GM23338 (cell line): ENCODE measurements around the gene TGM2. TPM values are rescaled to one million over a fixed set of nuclear protein-coding genes. Genes with fewer than 3 reads are reported as not detected.

ENCODE experiments used
- ATAC-seq: fragments of 200-7000 bp; cut with Tn5 transposase; 3 replicates; pipeline ENCODE4 v1.9.1; 2020
- DNase-seq: peaks from one replicate; pipeline ENCODE4 v3.0.0-alpha.2; 2015; ENCODE audit warnings: low spot score
- H2AFZ ChIP-seq: fragments of 200-600 bp; sonication (generic); 2 replicates; pipeline ENCODE4 v1.8.0; 2016; ENCODE audit warnings: antibody characterized with exemption, mild to moderate bottlenecking, moderate library complexity
- H3F3A ChIP-seq: fragments of 200-600 bp; sonication (generic); replicated peaks from 2 replicates; pipeline ENCODE4 v1.8.0; 2017; ENCODE audit warnings: antibody characterized with exemption, mixed run types, low read depth
- H3K27ac ChIP-seq: fragments of 200-600 bp; sonication (generic); 2 replicates; pipeline ENCODE4 v1.6.1; 2016; ENCODE audit warnings: low read depth
- H3K27me3 ChIP-seq: fragments of 200-600 bp; sonication (generic); 2 replicates; pipeline ENCODE4 v1.8.0; 2016; ENCODE audit warnings: mild to moderate bottlenecking, mixed run types, moderate library complexity; ENCODE audit not compliant: insufficient read depth
- H3K36me3 ChIP-seq: fragments of 200-600 bp; sonication (generic); 2 replicates; pipeline ENCODE4 v1.8.0; 2016; ENCODE audit warnings: mild to moderate bottlenecking; ENCODE audit not compliant: insufficient read depth
- H3K4me1 ChIP-seq: fragments of 200-600 bp; sonication (generic); 2 replicates; pipeline ENCODE4 v1.8.0; 2016; ENCODE audit warnings: mild to moderate bottlenecking, moderate library complexity; ENCODE audit not compliant: insufficient read depth
- H3K4me2 ChIP-seq: fragments of 200-600 bp; sonication (generic); 2 replicates; pipeline ENCODE4 v1.7.1; 2017; ENCODE audit warnings: mixed run types
- H3K4me3 ChIP-seq: fragments of 200-600 bp; sonication (generic); 2 replicates; pipeline ENCODE4 v1.6.1; 2016; ENCODE audit warnings: mixed run types
- H3K79me2 ChIP-seq: fragments of 200-600 bp; sonication (generic); replicated peaks from 2 replicates; pipeline ENCODE4 v1.8.0; 2017; ENCODE audit warnings: mild to moderate bottlenecking; ENCODE audit not compliant: insufficient read depth
- H3K9me2 ChIP-seq: fragments of 200-600 bp; sonication (generic); 2 replicates; pipeline ENCODE4 v1.8.0; 2017; ENCODE audit not compliant: insufficient read depth
- H4K20me1 ChIP-seq: fragments of 200-600 bp; sonication (generic); replicated peaks from 2 replicates; pipeline ENCODE4 v1.8.0; 2017; ENCODE audit warnings: mild to moderate bottlenecking; ENCODE audit not compliant: insufficient read depth
- H3K27ac Mint-ChIP-seq: 2 replicates; pipeline ENCODE4 v1.8.0; 2020; ENCODE audit warnings: inconsistent platforms, mild to moderate bottlenecking, moderate library complexity, mixed read lengths
- H3K27me3 Mint-ChIP-seq: 3 replicates; pipeline ENCODE4 v1.8.0; 2022; ENCODE audit warnings: low read depth, mild to moderate bottlenecking, moderate library complexity, mixed read lengths, inconsistent platforms; ENCODE audit not compliant: insufficient read depth, poor library complexity
- H3K36me3 Mint-ChIP-seq: 3 replicates; pipeline ENCODE4 v1.8.0; 2021; ENCODE audit warnings: low read depth, mild to moderate bottlenecking, inconsistent platforms, moderate library complexity, mixed read lengths
- H3K4me1 Mint-ChIP-seq: 3 replicates; pipeline ENCODE4 v1.8.0; 2020; ENCODE audit warnings: mild to moderate bottlenecking, inconsistent platforms, mixed read lengths
- H3K4me3 Mint-ChIP-seq: 3 replicates; pipeline ENCODE4 v1.8.0; 2021; ENCODE audit warnings: moderate library complexity, mild to moderate bottlenecking, inconsistent platforms, mixed read lengths
- H3K9me3 Mint-ChIP-seq: 3 replicates; pipeline ENCODE4 v1.8.0; 2020; ENCODE audit warnings: moderate library complexity, mild to moderate bottlenecking, inconsistent platforms, mixed read lengths
- CREB1 ChIP-seq: fragments of 250-450 bp; sonication (Bioruptor Pico); IDR thresholded peaks from 2 replicates; pipeline ENCODE4 v1.5.0; 2020; ENCODE audit warnings: low read depth, mild to moderate bottlenecking, moderate library complexity
- EZH2 ChIP-seq: fragments of 200-600 bp; sonication (generic); IDR thresholded peaks from one replicate; pipeline ENCODE4 v1.8.0; 2017; ENCODE audit warnings: antibody characterized with exemption, mild to moderate bottlenecking, low read depth; ENCODE audit not compliant: unreplicated experiment
- EZH2phosphoT487 ChIP-seq: fragments of 200-600 bp; sonication (generic); IDR thresholded peaks from one replicate; pipeline ENCODE4 v1.8.1; 2018; ENCODE audit warnings: antibody characterized with exemption; ENCODE audit not compliant: unreplicated experiment
- JUNB ChIP-seq: IDR thresholded peaks from one replicate; pipeline ENCODE4 v1.6.1; 2016; ENCODE audit warnings: antibody characterized with exemption; ENCODE audit not compliant: unreplicated experiment
- NANOG ChIP-seq: IDR thresholded peaks from 2 replicates; pipeline ENCODE4 v1.6.1; 2016; ENCODE audit warnings: antibody characterized with exemption, borderline replicate concordance
- POLR2AphosphoS5 ChIP-seq: IDR thresholded peaks from 2 replicates; pipeline ENCODE4 v1.6.1; 2016; ENCODE audit warnings: antibody characterized with exemption, low read depth
- STAT1 ChIP-seq: IDR thresholded peaks from one replicate; pipeline ENCODE4 v1.6.1; 2016; ENCODE audit warnings: antibody characterized with exemption; ENCODE audit not compliant: unreplicated experiment
- ZNF114 ChIP-seq: fragments of 250-450 bp; sonication (Bioruptor Pico); IDR thresholded peaks from 2 replicates; pipeline ENCODE4 v1.5.0; 2020; ENCODE audit warnings: mild to moderate bottlenecking, moderate library complexity
- ZNF331 ChIP-seq: fragments of 250-450 bp; sonication (Bioruptor Pico); IDR thresholded peaks from 2 replicates; pipeline ENCODE4 v1.5.0; 2020; ENCODE audit warnings: low read depth, mild to moderate bottlenecking, moderate library complexity
- polyA plus RNA-seq: library from polyadenylated mRNA; unstranded; fragments of >200 nt; fragmentation: Nextera tagmentation; extraction: Ambion mirVana; gene quantifications from 2 replicates; pipeline ENCODE4 v1.2.1, GENCODE V29; 2016
- total RNA-seq: library from RNA; depleted of rRNA; stranded (reverse); fragments of >200 nt; shearing (Covaris generic); gene quantifications from 2 replicates; pipeline ENCODE4 v1.2.3, GENCODE V29; 2014
- TF ChIP-seq, protein P1 (sequence below): fragments of 250-450 bp; sonication (Bioruptor Pico); IDR thresholded peaks from 2 replicates; pipeline ENCODE4 v1.5.0; 2020; ENCODE audit warnings: mild to moderate bottlenecking, moderate library complexity
- TF ChIP-seq, protein P2 (sequence below): IDR thresholded peaks from one replicate; pipeline ENCODE4 v1.6.1; 2018; ENCODE audit warnings: antibody characterized with exemption; ENCODE audit not compliant: unreplicated experiment
- TF ChIP-seq, protein P3 (sequence below): IDR thresholded peaks from 2 replicates; pipeline ENCODE4 v1.6.1; 2016; ENCODE audit warnings: antibody characterized with exemption
- TF ChIP-seq, protein P4 (sequence below), 2 experiments: fragments of 200-600 bp in 1 of 2; sonication (generic) in 1 of 2; conservative IDR thresholded peaks; 2 replicates each; pipeline versions ENCODE4 v1.5.1 to v1.6.1; 2016 to 2017; ENCODE audit warnings: antibody characterized with exemption in 2 of 2, low read depth in 2 of 2, mild to moderate bottlenecking in 2 of 2, moderate library complexity in 1 of 2

TGM2 gene
- total and polyA plus RNA-seq, 2 experiments from 2014 or later = 0.45 to 1.0 TPM

DNA sequence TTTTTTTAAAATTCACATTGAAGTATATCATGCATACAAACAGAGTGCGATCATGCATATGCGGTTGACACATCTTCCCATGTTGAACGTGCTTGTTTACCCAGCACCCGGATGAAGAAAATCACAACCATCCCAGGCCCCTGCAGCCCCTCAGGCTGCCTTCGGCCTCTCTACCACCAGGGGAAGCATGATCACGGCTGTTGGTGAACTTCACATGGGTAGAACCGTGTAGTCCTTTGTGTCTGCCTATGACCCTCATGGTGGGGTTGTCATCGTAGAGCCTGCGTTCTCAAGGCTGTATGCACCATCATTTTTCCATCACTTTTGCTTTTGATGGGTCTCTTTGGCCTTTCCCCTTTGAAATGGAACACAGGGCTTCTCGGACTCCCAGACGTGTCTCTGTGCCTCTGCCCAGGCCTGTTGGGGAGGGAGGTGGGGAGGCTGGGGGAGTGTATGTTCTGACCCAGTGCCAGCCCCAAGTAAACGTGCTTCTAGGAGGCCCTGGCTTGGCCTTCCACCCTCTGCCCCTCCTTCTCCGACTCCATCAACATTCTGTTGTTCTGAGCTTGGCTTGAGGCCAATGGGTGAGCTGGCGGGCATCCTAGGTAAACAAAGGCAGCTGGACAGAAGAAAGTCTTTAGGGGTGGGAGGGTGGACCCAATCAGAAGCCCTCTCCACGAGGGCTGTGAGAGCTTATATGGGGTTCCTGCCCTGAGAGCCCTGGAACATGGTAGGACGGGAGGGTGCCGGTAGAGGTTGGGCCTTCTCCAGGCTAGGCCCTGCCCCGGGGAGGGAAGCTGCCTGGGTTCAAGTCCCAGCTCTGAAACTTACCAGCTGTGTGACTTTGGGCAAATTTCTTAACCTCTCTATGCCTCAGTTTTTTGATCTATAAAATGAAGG is 39.7 kb downstream of the TGM2 start:
- H3K4me2 ChIP-seq = no peak overlapping the region
- Mint-ChIP-seq H3K27me3 (peaks cover 5% of the 10 kb centered on the region), H3K4me3 (no peak overlapping the region), H3K9me3 (no peaks in the 10 kb centered on the region), H3K4me1 (peaks cover 6% of the 10 kb centered on the region; the same call in 2 of the 3 replicates), H3K27ac (no peak overlapping the region), H3K36me3 (no peaks in the 10 kb centered on the region)
- H3F3A ChIP-seq = 0 out of 2 replicates have a peak, but pooled peaks cover 2% of the 10 kb centered on the region
- no peaks in the 10 kb centered on the region for H3K9me2 ChIP-seq
- H3K27ac ChIP-seq = no peak overlapping the region
- DNase-seq = no peak
- no peaks in the 10 kb centered on the region for H3K4me1 ChIP-seq
- no peak; the same call in 2 of the 3 replicates for ATAC-seq
- no peaks in the 10 kb centered on the region for H3K36me3 ChIP-seq
- no peaks in the 10 kb centered on the region for H4K20me1 ChIP-seq
- H2AFZ ChIP-seq = no peak overlapping the region; the same call in 1 of the 2 replicates
- no peak overlapping the region for H3K4me3 ChIP-seq
- no peak for TF ChIP-seq POLR2AphosphoS5
- TF ChIP-seq, protein P1, sequence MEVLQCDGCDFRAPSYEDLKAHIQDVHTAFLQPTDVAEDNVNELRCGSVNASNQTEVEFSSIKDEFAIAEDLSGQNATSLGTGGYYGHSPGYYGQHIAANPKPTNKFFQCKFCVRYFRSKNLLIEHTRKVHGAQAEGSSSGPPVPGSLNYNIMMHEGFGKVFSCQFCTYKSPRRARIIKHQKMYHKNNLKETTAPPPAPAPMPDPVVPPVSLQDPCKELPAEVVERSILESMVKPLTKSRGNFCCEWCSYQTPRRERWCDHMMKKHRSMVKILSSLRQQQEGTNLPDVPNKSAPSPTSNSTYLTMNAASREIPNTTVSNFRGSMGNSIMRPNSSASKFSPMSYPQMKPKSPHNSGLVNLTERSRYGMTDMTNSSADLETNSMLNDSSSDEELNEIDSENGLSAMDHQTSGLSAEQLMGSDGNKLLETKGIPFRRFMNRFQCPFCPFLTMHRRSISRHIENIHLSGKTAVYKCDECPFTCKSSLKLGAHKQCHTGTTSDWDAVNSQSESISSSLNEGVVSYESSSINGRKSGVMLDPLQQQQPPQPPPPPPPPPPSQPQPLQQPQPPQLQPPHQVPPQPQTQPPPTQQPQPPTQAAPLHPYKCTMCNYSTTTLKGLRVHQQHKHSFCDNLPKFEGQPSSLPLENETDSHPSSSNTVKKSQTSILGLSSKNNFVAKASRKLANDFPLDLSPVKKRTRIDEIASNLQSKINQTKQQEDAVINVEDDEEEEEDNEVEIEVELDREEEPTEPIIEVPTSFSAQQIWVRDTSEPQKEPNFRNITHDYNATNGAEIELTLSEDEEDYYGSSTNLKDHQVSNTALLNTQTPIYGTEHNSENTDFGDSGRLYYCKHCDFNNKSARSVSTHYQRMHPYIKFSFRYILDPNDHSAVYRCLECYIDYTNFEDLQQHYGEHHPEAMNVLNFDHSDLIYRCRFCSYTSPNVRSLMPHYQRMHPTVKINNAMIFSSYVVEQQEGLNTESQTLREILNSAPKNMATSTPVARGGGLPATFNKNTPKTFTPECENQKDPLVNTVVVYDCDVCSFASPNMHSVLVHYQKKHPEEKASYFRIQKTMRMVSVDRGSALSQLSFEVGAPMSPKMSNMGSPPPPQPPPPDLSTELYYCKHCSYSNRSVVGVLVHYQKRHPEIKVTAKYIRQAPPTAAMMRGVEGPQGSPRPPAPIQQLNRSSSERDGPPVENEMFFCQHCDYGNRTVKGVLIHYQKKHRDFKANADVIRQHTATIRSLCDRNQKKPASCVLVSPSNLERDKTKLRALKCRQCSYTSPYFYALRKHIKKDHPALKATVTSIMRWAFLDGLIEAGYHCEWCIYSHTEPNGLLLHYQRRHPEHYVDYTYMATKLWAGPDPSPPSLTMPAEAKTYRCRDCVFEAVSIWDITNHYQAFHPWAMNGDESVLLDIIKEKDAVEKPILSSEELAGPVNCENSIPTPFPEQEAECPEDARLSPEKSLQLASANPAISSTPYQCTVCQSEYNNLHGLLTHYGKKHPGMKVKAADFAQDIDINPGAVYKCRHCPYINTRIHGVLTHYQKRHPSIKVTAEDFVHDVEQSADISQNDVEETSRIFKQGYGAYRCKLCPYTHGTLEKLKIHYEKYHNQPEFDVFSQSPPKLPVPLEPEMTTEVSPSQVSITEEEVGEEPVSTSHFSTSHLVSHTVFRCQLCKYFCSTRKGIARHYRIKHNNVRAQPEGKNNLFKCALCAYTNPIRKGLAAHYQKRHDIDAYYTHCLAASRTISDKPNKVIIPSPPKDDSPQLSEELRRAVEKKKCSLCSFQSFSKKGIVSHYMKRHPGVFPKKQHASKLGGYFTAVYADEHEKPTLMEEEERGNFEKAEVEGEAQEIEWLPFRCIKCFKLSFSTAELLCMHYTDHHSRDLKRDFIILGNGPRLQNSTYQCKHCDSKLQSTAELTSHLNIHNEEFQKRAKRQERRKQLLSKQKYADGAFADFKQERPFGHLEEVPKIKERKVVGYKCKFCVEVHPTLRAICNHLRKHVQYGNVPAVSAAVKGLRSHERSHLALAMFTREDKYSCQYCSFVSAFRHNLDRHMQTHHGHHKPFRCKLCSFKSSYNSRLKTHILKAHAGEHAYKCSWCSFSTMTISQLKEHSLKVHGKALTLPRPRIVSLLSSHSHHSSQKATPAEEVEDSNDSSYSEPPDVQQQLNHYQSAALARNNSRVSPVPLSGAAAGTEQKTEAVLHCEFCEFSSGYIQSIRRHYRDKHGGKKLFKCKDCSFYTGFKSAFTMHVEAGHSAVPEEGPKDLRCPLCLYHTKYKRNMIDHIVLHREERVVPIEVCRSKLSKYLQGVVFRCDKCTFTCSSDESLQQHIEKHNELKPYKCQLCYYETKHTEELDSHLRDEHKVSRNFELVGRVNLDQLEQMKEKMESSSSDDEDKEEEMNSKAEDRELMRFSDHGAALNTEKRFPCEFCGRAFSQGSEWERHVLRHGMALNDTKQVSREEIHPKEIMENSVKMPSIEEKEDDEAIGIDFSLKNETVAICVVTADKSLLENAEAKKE (CRISPR knock-in tag) = no peak
- no peak for TF ChIP-seq EZH2phosphoT487
- no peak for TF ChIP-seq STAT1
- no peak for TF ChIP-seq CREB1 (CRISPR knock-in tag)
- TF ChIP-seq, protein P2, sequence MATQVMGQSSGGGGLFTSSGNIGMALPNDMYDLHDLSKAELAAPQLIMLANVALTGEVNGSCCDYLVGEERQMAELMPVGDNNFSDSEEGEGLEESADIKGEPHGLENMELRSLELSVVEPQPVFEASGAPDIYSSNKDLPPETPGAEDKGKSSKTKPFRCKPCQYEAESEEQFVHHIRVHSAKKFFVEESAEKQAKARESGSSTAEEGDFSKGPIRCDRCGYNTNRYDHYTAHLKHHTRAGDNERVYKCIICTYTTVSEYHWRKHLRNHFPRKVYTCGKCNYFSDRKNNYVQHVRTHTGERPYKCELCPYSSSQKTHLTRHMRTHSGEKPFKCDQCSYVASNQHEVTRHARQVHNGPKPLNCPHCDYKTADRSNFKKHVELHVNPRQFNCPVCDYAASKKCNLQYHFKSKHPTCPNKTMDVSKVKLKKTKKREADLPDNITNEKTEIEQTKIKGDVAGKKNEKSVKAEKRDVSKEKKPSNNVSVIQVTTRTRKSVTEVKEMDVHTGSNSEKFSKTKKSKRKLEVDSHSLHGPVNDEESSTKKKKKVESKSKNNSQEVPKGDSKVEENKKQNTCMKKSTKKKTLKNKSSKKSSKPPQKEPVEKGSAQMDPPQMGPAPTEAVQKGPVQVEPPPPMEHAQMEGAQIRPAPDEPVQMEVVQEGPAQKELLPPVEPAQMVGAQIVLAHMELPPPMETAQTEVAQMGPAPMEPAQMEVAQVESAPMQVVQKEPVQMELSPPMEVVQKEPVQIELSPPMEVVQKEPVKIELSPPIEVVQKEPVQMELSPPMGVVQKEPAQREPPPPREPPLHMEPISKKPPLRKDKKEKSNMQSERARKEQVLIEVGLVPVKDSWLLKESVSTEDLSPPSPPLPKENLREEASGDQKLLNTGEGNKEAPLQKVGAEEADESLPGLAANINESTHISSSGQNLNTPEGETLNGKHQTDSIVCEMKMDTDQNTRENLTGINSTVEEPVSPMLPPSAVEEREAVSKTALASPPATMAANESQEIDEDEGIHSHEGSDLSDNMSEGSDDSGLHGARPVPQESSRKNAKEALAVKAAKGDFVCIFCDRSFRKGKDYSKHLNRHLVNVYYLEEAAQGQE = no peak
- no peak for TF ChIP-seq NANOG
- no peak for TF ChIP-seq ZNF114 (CRISPR knock-in tag)
- TF ChIP-seq JUNB = no peak
- TF ChIP-seq, protein P3, sequence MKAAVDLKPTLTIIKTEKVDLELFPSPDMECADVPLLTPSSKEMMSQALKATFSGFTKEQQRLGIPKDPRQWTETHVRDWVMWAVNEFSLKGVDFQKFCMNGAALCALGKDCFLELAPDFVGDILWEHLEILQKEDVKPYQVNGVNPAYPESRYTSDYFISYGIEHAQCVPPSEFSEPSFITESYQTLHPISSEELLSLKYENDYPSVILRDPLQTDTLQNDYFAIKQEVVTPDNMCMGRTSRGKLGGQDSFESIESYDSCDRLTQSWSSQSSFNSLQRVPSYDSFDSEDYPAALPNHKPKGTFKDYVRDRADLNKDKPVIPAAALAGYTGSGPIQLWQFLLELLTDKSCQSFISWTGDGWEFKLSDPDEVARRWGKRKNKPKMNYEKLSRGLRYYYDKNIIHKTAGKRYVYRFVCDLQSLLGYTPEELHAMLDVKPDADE = no peak
- no peak for TF ChIP-seq ZNF331
- TF ChIP-seq, protein P4, sequence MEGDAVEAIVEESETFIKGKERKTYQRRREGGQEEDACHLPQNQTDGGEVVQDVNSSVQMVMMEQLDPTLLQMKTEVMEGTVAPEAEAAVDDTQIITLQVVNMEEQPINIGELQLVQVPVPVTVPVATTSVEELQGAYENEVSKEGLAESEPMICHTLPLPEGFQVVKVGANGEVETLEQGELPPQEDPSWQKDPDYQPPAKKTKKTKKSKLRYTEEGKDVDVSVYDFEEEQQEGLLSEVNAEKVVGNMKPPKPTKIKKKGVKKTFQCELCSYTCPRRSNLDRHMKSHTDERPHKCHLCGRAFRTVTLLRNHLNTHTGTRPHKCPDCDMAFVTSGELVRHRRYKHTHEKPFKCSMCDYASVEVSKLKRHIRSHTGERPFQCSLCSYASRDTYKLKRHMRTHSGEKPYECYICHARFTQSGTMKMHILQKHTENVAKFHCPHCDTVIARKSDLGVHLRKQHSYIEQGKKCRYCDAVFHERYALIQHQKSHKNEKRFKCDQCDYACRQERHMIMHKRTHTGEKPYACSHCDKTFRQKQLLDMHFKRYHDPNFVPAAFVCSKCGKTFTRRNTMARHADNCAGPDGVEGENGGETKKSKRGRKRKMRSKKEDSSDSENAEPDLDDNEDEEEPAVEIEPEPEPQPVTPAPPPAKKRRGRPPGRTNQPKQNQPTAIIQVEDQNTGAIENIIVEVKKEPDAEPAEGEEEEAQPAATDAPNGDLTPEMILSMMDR (conservative IDR thresholded peaks at IDR 0.05; ENCODE audit: low read depth in 2 of 2) = no peak
- no peak for TF ChIP-seq EZH2
- no peaks in the 10 kb centered on the region for H3K79me2 ChIP-seq
- no peaks in the 10 kb centered on the region for H3K27me3 ChIP-seq
